Stimulated activated CD4-positive, alpha-beta T cell treated with anti-CD3 and anti-CD28 coated beads, TNF-alpha, amount 100 ng/mL, for 24 hours (primary cell): Measurements from ENCODE around the gene TYRO3.

Experiments used
- DNase-seq, 3 experiments: peaks; one replicate each; pipeline ENCODE4 v3.0.0-alpha.2; 2020; ENCODE audit warnings: low read depth in 3 of 3

The TYRO3 gene

GRCh38 chr15:41603941-41604911 lies 45.2 kb downstream of the TYRO3 start:
- DNase-seq, result peak; percentile 12 to 38 (median 22)

GRCh38 chr15:41605566-41605965 lies 46.6 kb downstream of the TYRO3 start:
- DNase-seq, result no peak

- DNase-seq, result no peak
Measured at GRCh38 chr15:41606997-41607396, 48.0 kb downstream of the TYRO3 start.

- no peak for DNase-seq
Measured at GRCh38 chr15:41609123-41609522, 50.1 kb downstream of the TYRO3 start.

GRCh38 chr15:41610048-41610447 lies 51.0 kb downstream of the TYRO3 start:
- no peak for DNase-seq

GRCh38 chr15:41620536-41621199 lies 61.7 kb downstream of the TYRO3 start:
- DNase-seq, result no peak

- peak; percentile 52 to 77 (median 61) for DNase-seq
Measured at GRCh38 chr15:41621200-41622193, 62.5 kb downstream of the TYRO3 start.

- DNase-seq, result no peak
Measured at GRCh38 chr15:41622901-41623300, 63.9 kb downstream of the TYRO3 start.

GRCh38 chr15:41627203-41627602 lies 68.2 kb downstream of the TYRO3 start:
- no peak for DNase-seq

- no peak for DNase-seq
Measured at GRCh38 chr15:41629463-41629862, 70.5 kb downstream of the TYRO3 start.

- no peak for DNase-seq
Measured at GRCh38 chr15:41629883-41630282, 70.9 kb downstream of the TYRO3 start.

- DNase-seq, result no peak
Measured at GRCh38 chr15:41630616-41631217, 71.7 kb downstream of the TYRO3 start.

- DNase-seq, result no peak
Measured at GRCh38 chr15:41631880-41632470, 73.0 kb downstream of the TYRO3 start.
